H9 (cell line): Measurements from ENCODE around the gene PTPRK. TPM values are rescaled to one million over a fixed set of nuclear protein-coding genes. Genes with fewer than 3 reads are reported as not detected.
A peak's percentile ranks its signal among the peaks of the same experiment; 100 is the strongest.

Source experiments
- DNase-seq: peaks from one replicate; pipeline ENCODE4 v3.0.0-alpha.2; 2017
- H2AFZ ChIP-seq: one replicate; pipeline ENCODE4 v1.6.1; 2013; ENCODE audit warnings: mild to moderate bottlenecking, low read length, control low read depth, moderate library complexity
- H2AK5ac ChIP-seq: 2 replicates; pipeline ENCODE4 v1.6.1; 2013; ENCODE audit warnings: low read length, control low read depth, mixed read lengths; ENCODE audit not compliant: insufficient read length
- H2BK120ac ChIP-seq: one replicate; pipeline ENCODE4 v1.6.1; 2013; ENCODE audit warnings: low read depth, mild to moderate bottlenecking, low read length, control low read depth, inconsistent platforms; ENCODE audit not compliant: poor library complexity, severe bottlenecking
- H2BK12ac ChIP-seq: 2 replicates; pipeline ENCODE4 v1.6.1; 2013; ENCODE audit warnings: low read length, control low read depth, mixed read lengths, low read depth; ENCODE audit not compliant: insufficient read length
- H2BK15ac ChIP-seq: 2 replicates; pipeline ENCODE4 v1.6.1; 2013; ENCODE audit warnings: low read depth, low read length, control low read depth
- H2BK20ac ChIP-seq: one replicate; pipeline ENCODE4 v1.6.1; 2013; ENCODE audit warnings: low read depth, mild to moderate bottlenecking, low read length, control low read depth, inconsistent platforms; ENCODE audit not compliant: poor library complexity, severe bottlenecking
- H2BK5ac ChIP-seq: 2 replicates; pipeline ENCODE4 v1.6.1; 2013; ENCODE audit warnings: low read length, control low read depth, mixed read lengths; ENCODE audit not compliant: insufficient read length
- H3K14ac ChIP-seq: 2 replicates; pipeline ENCODE4 v1.6.1; 2013; ENCODE audit warnings: low read length, control low read depth; ENCODE audit not compliant: insufficient read depth
- H3K18ac ChIP-seq: 2 replicates; pipeline ENCODE4 v1.6.1; 2013; ENCODE audit warnings: low read depth, mild to moderate bottlenecking, mixed read lengths, low read length, control low read depth; ENCODE audit not compliant: insufficient read length
- H3K23ac ChIP-seq: 2 replicates; pipeline ENCODE4 v1.6.1; 2013; ENCODE audit warnings: low read length, control low read depth, mixed read lengths, low read depth; ENCODE audit not compliant: insufficient read length
- H3K23me2 ChIP-seq: 2 replicates; pipeline ENCODE4 v1.6.1; 2013; ENCODE audit warnings: low read depth, mild to moderate bottlenecking, mixed read lengths, low read length, control low read depth; ENCODE audit not compliant: insufficient read length, poor library complexity, severe bottlenecking
- H3K27ac ChIP-seq: 2 replicates; pipeline ENCODE4 v1.5.1; 2013; ENCODE audit warnings: low read length, control low read depth, mixed read lengths, low read depth; ENCODE audit not compliant: insufficient read length
- H3K27me3 ChIP-seq: 2 replicates; pipeline ENCODE4 v1.6.1; 2013; ENCODE audit warnings: low read length, control low read depth, inconsistent platforms; ENCODE audit not compliant: insufficient read depth
- H3K4ac ChIP-seq: 2 replicates; pipeline ENCODE4 v1.6.1; 2013; ENCODE audit warnings: low read depth, mild to moderate bottlenecking, control low read depth, inconsistent platforms, low read length, moderate library complexity
- H3K4me1 ChIP-seq: 2 replicates; pipeline ENCODE4 v1.6.1; 2013; ENCODE audit warnings: low read length, control low read depth, inconsistent platforms; ENCODE audit not compliant: insufficient read depth
- H3K4me2 ChIP-seq: 2 replicates; pipeline ENCODE4 v1.6.1; 2013; ENCODE audit warnings: low read length, control low read depth, mixed read lengths; ENCODE audit not compliant: insufficient read length, insufficient read depth
- H3K56ac ChIP-seq: 2 replicates; pipeline ENCODE4 v1.6.1; 2013; ENCODE audit warnings: low read depth, mild to moderate bottlenecking, mixed read lengths, low read length, control low read depth; ENCODE audit not compliant: insufficient read length
- H3K79me1 ChIP-seq: 2 replicates; pipeline ENCODE4 v1.6.1; 2013; ENCODE audit warnings: low read depth, mild to moderate bottlenecking, moderate library complexity, low read length, control low read depth, inconsistent platforms; ENCODE audit not compliant: insufficient read depth, poor library complexity, severe bottlenecking
- H3K79me2 ChIP-seq: 2 replicates; pipeline ENCODE4 v1.6.1; 2013; ENCODE audit warnings: low read length, control low read depth, inconsistent platforms; ENCODE audit not compliant: insufficient read depth
- H3K9ac ChIP-seq: 2 replicates; pipeline ENCODE4 v1.6.1; 2013; ENCODE audit warnings: low read length, control low read depth, mixed read lengths; ENCODE audit not compliant: insufficient read length; ENCODE audit errors: extremely low read depth
- H3K9me3 ChIP-seq: one replicate; pipeline ENCODE4 v1.6.1; 2013; ENCODE audit warnings: low read depth, low read length, inconsistent platforms; ENCODE audit not compliant: control insufficient read depth
- H3T11ph ChIP-seq: one replicate; pipeline ENCODE4 v1.6.1; 2013; ENCODE audit warnings: mild to moderate bottlenecking, low read length, control low read depth, inconsistent platforms
- H4K20me1 ChIP-seq: one replicate; pipeline ENCODE4 v1.6.1; 2013; ENCODE audit not compliant: control insufficient read depth, insufficient read length, insufficient read depth
- H4K5ac ChIP-seq: 2 replicates; pipeline ENCODE4 v1.6.1; 2013; ENCODE audit warnings: low read depth, mild to moderate bottlenecking, mixed read lengths, low read length, control low read depth; ENCODE audit not compliant: insufficient read length
- H4K8ac ChIP-seq: replicated peaks from 2 replicates; pipeline ENCODE4 v1.6.1; 2013; ENCODE audit warnings: low read length, control low read depth, mixed read lengths, low read depth; ENCODE audit not compliant: insufficient read length
- H4K91ac ChIP-seq: 2 replicates; pipeline ENCODE4 v1.6.1; 2013; ENCODE audit warnings: low read depth, mild to moderate bottlenecking, moderate library complexity, mixed read lengths, low read length, control low read depth; ENCODE audit not compliant: insufficient read length
- H3K27ac Mint-ChIP-seq, 3 experiments: 2 replicates in 2 of 3; 3 replicates in 1 of 3; pipeline ENCODE4 v1.8.0; 2020 to 2021; ENCODE audit warnings: mixed read lengths in 3 of 3, mild to moderate bottlenecking in 1 of 3, moderate library complexity in 1 of 3
- H3K27me3 Mint-ChIP-seq: 2 replicates; pipeline ENCODE4 v1.8.0; 2021; ENCODE audit warnings: low read depth, mild to moderate bottlenecking, moderate library complexity, mixed read lengths
- H3K36me3 Mint-ChIP-seq, 3 experiments: 2 replicates in 2 of 3; 3 replicates in 1 of 3; pipeline ENCODE4 v1.8.0; 2020 to 2021; ENCODE audit warnings: low read depth in 3 of 3, mixed read lengths in 3 of 3; ENCODE audit not compliant: insufficient read depth in 1 of 3
- H3K4me1 Mint-ChIP-seq, 2 experiments: 2 replicates each; pipeline ENCODE4 v1.8.0; 2020; ENCODE audit warnings: mixed read lengths in 2 of 2
- H3K4me3 Mint-ChIP-seq, 2 experiments: 2 replicates in 1 of 2; 3 replicates in 1 of 2; pipeline ENCODE4 v1.8.0; 2020 to 2021; ENCODE audit warnings: mild to moderate bottlenecking in 2 of 2, mixed read lengths in 2 of 2, moderate library complexity in 1 of 2
- H3K9me3 Mint-ChIP-seq, 2 experiments: 2 replicates in 1 of 2; 3 replicates in 1 of 2; pipeline ENCODE4 v1.8.0; 2020; ENCODE audit warnings: mild to moderate bottlenecking in 2 of 2, mixed read lengths in 2 of 2, moderate library complexity in 1 of 2
- WGBS: extraction: QIAGEN DNeasy Blood & Tissue Kit; methylation state at CpG from one replicate; pipeline ENCODE4 v1.1.7; 2013; ENCODE audit warnings: missing lambda C conversion rate, low lambda C conversion rate, mixed read lengths; ENCODE audit not compliant: insufficient read length; ENCODE audit errors: extremely low coverage; 5-methylcytosine and 5-hydroxymethylcytosine counted together
- total RNA-seq: library from RNA; stranded (reverse); gene quantifications from 2 replicates; pipeline ENCODE4 v1.2.1, GENCODE V29; 2021
- TF ChIP-seq, protein P1 (sequence below): fragments of 200-600 bp; sonication (generic); conservative IDR thresholded peaks from 3 replicates; pipeline ENCODE4 v1.8.0; 2021; ENCODE audit warnings: antibody characterized with exemption, mild to moderate bottlenecking

The PTPRK gene
- total RNA-seq, 1 experiment from 2014 or later, result 47.9 TPM

DNA sequence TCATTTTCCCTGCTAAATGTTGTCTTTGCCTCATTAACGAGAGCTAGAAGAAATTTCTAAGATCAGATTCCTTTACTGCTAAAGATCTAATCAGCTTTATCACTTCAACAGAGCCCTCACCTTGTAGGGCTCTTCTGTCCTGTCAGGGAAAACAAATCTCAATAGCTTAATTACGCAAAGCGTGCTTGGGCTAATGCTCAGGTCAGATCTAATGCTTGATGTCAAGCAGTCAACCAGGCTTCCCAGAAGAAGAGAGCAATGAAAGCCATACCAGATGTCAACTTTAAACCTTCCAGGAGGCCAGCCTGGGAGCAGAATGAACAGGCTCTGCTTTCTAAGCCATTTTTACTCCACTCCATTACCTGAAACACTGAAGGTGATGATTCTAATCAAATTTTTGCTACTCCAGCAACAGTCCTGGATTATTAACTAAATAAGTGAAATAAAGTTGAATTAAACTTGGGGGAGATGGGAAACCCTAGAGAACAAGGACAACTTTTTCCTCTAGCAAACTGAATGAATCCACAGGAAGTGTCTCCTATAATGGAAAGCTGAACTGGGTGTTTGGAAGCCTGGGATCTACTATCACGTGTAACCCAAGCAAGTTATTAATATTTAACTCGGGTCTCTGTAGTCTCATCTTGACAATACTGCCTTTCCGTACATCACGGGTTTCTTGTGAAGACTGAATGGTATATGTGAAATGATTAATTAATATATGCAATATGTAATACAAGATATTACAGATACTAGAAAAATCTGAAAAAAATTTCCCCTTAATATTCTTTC, 273.7 kb downstream of the PTPRK start:
- H3K27me3 ChIP-seq, result no peaks in the 10 kb centered on the region
- Mint-ChIP-seq H3K27ac (peak overlapping the region in 2 of 3 experiments; percentile 25 to 81; a peak in 1 of 7 replicates), H3K36me3 (no peaks in the 10 kb centered on the region), H3K4me3 (no peak overlapping the region), H3K27me3 (no peaks in the 10 kb centered on the region), H3K4me1 (peaks cover 0 to 2% of the 10 kb centered on the region in 2 experiments; a peak in 2 of 4 replicates), H3K9me3 (no peaks in the 10 kb centered on the region)
- H3K4ac ChIP-seq, result no peak overlapping the region
- H2BK5ac ChIP-seq, result no peak overlapping the region
- H4K20me1 ChIP-seq, result no peaks in the 10 kb centered on the region
- H3K18ac ChIP-seq, result no peak overlapping the region
- H3K56ac ChIP-seq, result no peak overlapping the region
- no peaks in the 10 kb centered on the region for H3K4me1 ChIP-seq
- no peak overlapping the region for H2BK12ac ChIP-seq
- no peaks in the 10 kb centered on the region for H3K23me2 ChIP-seq
- no CpG with 5 or more reads among the region's 7 CpGs for WGBS
- H4K5ac ChIP-seq, result no peak overlapping the region
- H3K27ac ChIP-seq, result no peak overlapping the region
- H2BK15ac ChIP-seq, result no peak overlapping the region
- no peak overlapping the region for H3K23ac ChIP-seq
- H3T11ph ChIP-seq, result no peak overlapping the region
- no peak for DNase-seq
- H2AFZ ChIP-seq, result no peak overlapping the region
- H3K9me3 ChIP-seq, result no peaks in the 10 kb centered on the region
- no peak overlapping the region for H4K91ac ChIP-seq
- H3K79me1 ChIP-seq, result no peaks in the 10 kb centered on the region
- no peak overlapping the region for H3K14ac ChIP-seq
- no peaks in the 10 kb centered on the region for H3K79me2 ChIP-seq
- H2BK120ac ChIP-seq, result no peak overlapping the region
- TF ChIP-seq, protein P1, sequence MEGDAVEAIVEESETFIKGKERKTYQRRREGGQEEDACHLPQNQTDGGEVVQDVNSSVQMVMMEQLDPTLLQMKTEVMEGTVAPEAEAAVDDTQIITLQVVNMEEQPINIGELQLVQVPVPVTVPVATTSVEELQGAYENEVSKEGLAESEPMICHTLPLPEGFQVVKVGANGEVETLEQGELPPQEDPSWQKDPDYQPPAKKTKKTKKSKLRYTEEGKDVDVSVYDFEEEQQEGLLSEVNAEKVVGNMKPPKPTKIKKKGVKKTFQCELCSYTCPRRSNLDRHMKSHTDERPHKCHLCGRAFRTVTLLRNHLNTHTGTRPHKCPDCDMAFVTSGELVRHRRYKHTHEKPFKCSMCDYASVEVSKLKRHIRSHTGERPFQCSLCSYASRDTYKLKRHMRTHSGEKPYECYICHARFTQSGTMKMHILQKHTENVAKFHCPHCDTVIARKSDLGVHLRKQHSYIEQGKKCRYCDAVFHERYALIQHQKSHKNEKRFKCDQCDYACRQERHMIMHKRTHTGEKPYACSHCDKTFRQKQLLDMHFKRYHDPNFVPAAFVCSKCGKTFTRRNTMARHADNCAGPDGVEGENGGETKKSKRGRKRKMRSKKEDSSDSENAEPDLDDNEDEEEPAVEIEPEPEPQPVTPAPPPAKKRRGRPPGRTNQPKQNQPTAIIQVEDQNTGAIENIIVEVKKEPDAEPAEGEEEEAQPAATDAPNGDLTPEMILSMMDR, result no peak
- H4K8ac ChIP-seq, result no peak overlapping the region
- no peak overlapping the region for H3K9ac ChIP-seq
- no peak overlapping the region for H2BK20ac ChIP-seq
- no peak overlapping the region for H3K4me2 ChIP-seq
- no peak overlapping the region for H2AK5ac ChIP-seq
